ENCODE results near the gene ZDHHC11.
"Not testable (repeated sequence)": the region's sequence is repeated elsewhere in the genome, so short reads cannot be mapped to it uniquely, and the experiment has no call there.

The ZDHHC11 gene

GRCh38 chr5:844426-844825 lies 6.4 kb downstream of the ZDHHC11 start:
- DNase-seq (ENCODE audit: low read depth, low spot score): not testable (repeated sequence)

GRCh38 chr5:843926-844325 lies 6.9 kb downstream of the ZDHHC11 start:
- DNase-seq (ENCODE audit: low read depth, low spot score): not testable (repeated sequence)

- not testable (repeated sequence) for DNase-seq (ENCODE audit: low read depth, low spot score)
These were observed 7.4 kb downstream of the ZDHHC11 start for GRCh38 chr5:843371-843770.

- DNase-seq (ENCODE audit: low read depth, low spot score): not testable (repeated sequence)
These were observed 8.2 kb downstream of the ZDHHC11 start for GRCh38 chr5:842402-843221.

- not testable (repeated sequence) for DNase-seq (ENCODE audit: low read depth, low spot score)
These were observed 9.0 kb downstream of the ZDHHC11 start for GRCh38 chr5:841531-842401.

GRCh38 chr5:840974-841435 lies 9.8 kb downstream of the ZDHHC11 start:
- DNase-seq (ENCODE audit: low read depth, low spot score): not testable (repeated sequence)

- DNase-seq (ENCODE audit: low read depth, low spot score): not testable (repeated sequence)
These were observed 10.4 kb downstream of the ZDHHC11 start for GRCh38 chr5:840118-840973.

- DNase-seq (ENCODE audit: low read depth, low spot score): not testable (repeated sequence)
These were observed 12.3 kb downstream of the ZDHHC11 start for GRCh38 chr5:838431-838851.

- DNase-seq (ENCODE audit: low read depth, low spot score): not testable (repeated sequence)
These were observed 13.1 kb downstream of the ZDHHC11 start for GRCh38 chr5:837621-838121.

- not testable (repeated sequence) for DNase-seq (ENCODE audit: low read depth, low spot score)
These were observed 14.7 kb downstream of the ZDHHC11 start for GRCh38 chr5:835933-836612.

GRCh38 chr5:834013-834412 lies 16.8 kb downstream of the ZDHHC11 start:
- not testable (repeated sequence) for DNase-seq (ENCODE audit: low read depth, low spot score)

GRCh38 chr5:828194-828593 lies 22.6 kb downstream of the ZDHHC11 start:
- DNase-seq (ENCODE audit: low read depth, low spot score): not testable (repeated sequence)

GRCh38 chr5:825544-825943 lies 25.2 kb downstream of the ZDHHC11 start:
- not testable (repeated sequence) for DNase-seq (ENCODE audit: low read depth, low spot score)

GRCh38 chr5:821504-821903 lies 29.3 kb downstream of the ZDHHC11 start:
- DNase-seq (ENCODE audit: low read depth, low spot score): no peak

- DNase-seq (ENCODE audit: low read depth, low spot score): no peak
These were observed 30.5 kb downstream of the ZDHHC11 start for GRCh38 chr5:820245-820644.

- no peak for DNase-seq (ENCODE audit: low read depth, low spot score)
These were observed 31.7 kb downstream of the ZDHHC11 start for GRCh38 chr5:819078-819477.

- DNase-seq (ENCODE audit: low read depth, low spot score): no peak
These were observed 34.6 kb downstream of the ZDHHC11 start for GRCh38 chr5:816176-816575.

- no peak for DNase-seq (ENCODE audit: low read depth, low spot score)
These were observed 35.3 kb downstream of the ZDHHC11 start for GRCh38 chr5:815449-815848.

- DNase-seq (ENCODE audit: low read depth, low spot score): not testable (repeated sequence)
These were observed 37.2 kb downstream of the ZDHHC11 start for GRCh38 chr5:813575-813974.

GRCh38 chr5:811384-811783 lies 39.4 kb downstream of the ZDHHC11 start:
- DNase-seq (ENCODE audit: low read depth, low spot score): not testable (repeated sequence)

Measured in brain pericyte (primary cell).